GM21360 (cell line): ENCODE measurements around the gene CYP2C19.
"Not testable (repeated sequence)": the region's sequence is repeated elsewhere in the genome, so short reads cannot be mapped to it uniquely, and the experiment has no call there.

Experiments used
- ATAC-seq: cut with Tn5 transposase; IDR thresholded peaks from one replicate; pipeline ENCODE4 v1.9.1; 2021; ENCODE audit warnings: mild to moderate bottlenecking, moderate library complexity; ENCODE audit not compliant: unreplicated experiment

CYP2C19 gene

GRCh38 chr10:94762393-94762792 is at the start of gene CYP2C19:
TSS of gene CYP2C19 (plus strand) at chr10:94762681. CDS start at chr10:94762706, 25 bp downstream.
- no peak for ATAC-seq

DNA sequence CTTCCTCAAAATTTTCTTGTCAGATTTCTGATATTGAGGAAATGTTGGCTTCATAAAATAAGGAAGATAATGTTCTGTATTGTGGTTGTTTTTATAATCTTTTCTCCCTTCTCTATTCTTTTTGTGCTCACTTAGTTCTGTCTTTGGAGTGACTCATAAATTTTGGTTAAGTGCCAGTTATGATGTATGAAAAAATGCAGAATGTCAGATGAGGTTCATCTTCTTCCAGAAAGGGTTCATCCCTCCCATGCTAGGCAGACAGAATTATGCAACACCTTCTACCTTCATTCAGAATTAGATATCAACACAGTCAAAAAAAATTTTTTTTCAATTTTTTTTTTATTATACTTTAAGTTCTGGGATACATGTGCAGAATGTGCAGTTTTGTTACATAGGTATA is 36.6 kb upstream of the CYP2C19 start:
- ATAC-seq, result no peak

DNA sequence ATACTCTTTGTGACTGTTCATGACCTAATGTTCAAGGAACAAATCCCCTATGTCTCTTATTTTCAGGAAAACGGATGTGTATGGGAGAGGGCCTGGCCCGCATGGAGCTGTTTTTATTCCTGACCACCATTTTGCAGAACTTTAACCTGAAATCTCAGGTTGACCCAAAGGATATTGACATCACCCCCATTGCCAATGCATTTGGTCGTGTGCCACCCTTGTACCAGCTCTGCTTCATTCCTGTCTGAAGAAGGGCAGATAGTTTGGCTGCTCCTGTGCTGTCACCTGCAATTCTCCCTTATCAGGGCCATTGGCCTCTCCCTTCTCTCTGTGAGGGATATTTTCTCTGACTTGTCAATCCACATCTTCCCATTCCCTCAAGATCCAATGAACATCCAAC is 27.3 kb upstream of the CYP2C19 start:
- ATAC-seq, result no peak

- ATAC-seq, result no peak
Measured at GRCh38 chr10:94738588-94738987, 23.9 kb upstream of the CYP2C19 start.

DNA sequence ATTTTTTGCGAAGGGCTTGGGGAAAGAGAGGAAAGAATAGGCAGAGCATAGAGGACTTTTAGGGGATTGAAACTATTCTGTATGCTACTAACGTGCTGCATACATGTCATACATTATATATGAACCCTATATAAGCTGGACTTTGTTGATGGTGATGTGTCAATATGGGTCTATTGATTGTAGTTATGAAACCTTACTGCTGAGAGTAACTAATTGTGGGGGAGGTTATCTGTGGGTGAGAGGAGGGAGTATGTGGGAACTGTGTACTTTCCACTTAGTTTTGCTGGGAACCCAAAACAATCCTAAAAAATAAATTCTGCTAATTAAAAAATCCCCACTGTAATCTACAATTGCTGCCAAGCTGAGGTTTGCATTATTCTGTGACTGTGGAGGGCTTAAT is 15.3 kb upstream of the CYP2C19 start:
- no peak for ATAC-seq

DNA sequence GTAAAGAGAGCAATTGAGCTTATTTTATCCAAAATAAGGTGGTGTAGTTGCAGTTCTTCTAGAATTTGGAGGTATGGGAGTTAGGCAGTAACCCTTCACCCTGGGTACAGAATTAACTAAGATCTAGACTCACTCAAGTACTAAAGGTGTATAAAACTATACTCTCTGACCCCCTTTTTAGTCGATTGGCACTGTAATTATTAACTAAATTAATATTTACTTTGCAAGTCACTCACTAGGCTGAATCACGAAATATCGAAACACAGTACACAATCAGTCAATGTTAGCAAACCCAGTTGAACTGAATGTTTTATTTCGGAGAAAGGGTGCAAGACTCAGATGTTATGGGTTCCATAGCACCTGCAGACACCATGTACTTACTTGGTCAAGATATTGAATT is 14.6 kb upstream of the CYP2C19 start:
- no peak for ATAC-seq

DNA sequence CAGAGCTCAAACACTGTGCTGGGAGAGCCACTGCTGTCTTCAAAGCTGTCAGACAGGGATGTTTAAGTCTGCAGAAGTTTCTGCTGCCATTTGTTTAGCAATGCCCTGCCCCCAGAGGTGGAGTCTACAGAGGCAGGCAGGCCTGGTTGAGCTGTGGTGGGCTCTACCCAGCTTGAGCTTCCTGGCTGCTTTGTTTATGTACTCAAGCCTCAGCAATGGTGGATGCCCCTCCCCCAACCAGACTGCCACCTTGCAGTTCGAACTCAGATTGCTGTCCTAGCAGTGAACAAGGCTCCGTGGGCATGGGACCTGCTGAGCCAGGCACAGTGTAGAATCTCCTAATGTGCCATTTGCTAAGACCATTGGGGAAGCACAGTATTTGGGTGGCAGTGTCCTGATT is 4.6 kb upstream of the CYP2C19 start:
- ATAC-seq, result no peak

DNA sequence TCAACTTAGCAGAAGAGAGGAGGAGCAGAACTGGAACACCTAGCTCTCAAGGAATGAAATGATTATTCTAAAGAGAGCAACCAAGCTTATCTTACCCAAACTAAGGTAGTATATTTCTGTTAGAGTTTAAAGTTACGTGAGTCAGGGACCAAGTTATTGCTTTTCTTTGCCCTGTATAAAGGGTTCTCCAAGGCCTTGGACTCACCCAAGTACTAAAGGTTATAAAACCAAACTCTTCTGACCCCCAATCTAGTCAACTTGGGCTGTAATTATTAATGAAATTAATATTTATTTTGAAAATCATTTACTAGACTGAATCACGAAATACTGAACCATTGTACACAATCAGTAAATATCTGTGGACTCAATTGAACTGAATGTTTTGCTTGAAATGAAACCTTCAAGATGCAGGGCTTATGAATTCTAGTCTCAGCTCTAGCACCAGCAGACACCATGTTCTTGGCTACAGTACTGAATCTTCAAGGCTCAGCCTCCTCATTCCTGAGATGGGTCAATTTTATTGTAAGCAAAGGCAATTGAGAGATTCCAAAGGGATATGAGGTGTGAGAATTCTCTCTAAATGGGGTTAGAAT is 1.8 kb upstream of the CYP2C19 start:
- no peak for ATAC-seq

DNA sequence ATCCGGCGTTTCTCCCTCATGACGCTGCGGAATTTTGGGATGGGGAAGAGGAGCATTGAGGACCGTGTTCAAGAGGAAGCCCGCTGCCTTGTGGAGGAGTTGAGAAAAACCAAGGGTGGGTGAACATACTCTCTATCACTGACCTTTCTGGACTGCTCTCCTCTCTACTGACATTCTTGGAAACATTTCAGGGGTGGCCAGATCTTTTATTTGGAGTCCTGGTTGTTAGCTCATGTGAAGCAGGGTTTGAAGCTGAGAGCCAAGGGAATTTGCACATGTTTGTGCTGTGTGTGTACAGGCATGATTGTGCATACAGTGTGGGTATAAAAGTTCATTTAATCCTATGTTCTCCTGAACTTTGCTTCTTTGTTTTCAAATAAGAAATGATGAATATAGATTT is 12.9 kb downstream of the CYP2C19 start:
- not testable (repeated sequence) for ATAC-seq

DNA sequence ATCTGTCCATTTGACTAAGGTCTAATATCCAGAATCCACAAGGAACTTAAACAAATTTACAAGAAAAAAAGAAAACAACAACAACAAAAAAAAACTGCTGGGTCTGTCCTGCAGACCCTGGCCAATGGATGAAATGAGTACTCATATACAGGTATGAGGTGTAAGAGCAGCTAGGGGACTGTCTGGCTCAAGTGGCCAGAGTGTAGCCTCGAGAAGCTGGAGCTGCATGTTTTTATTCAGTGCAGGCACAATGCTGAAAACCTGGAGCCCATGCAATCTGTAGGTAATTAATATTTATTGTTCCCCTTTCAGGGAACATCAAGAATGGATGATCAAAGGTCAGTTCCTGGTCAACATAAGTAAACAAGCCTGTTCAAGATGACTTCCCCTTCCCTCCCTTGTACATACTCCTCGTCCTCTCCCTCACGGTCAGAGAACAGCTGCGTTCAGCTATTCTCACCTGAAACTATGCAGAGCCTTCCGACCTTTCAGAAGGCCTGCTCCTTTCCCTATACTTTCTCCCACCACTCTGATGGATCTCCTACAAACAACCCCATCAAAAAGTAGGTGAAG is 15.5 kb downstream of the CYP2C19 start:
- no peak for ATAC-seq

DNA sequence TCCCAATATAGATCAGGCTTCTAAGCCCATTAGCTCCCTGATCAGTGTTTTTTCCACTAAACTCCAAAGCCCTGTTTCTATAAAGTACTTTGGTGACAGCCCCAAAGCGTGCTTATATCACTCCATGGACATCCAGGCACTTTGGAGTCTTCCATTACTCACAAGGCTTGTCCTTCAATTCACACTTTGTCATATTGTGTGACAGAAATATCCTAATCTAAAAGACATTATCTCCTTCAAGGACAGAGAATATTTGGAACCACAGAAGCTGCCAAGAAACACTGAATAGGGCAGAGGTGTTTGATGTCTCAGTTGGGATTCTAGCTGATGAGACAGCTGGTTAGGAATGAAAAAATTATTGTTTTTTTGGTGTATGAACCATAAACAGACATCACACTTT is 18.4 kb downstream of the CYP2C19 start:
- no peak for ATAC-seq

DNA sequence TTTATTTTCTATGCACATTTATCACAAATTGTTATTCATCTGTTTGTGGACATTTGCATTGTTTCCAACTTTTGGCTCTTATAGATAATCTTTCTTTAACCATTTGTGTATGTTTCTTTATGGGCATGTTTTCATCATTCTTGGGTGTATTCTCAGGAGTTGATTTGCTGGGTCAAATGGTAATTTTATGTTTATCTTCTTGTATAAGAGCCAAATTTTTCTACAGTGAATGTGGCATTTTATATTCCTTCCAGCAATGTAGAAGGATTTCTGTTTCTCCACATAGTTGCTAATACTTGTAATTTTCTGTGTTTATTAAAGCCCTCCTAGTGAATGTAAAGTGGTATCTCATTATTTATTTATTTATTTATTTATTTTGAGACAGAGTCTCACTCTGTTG is 21.8 kb downstream of the CYP2C19 start:
- no peak for ATAC-seq

- no peak for ATAC-seq
Measured at GRCh38 chr10:94785211-94785610, 22.7 kb downstream of the CYP2C19 start.

GRCh38 chr10:94800551-94800950 is 38.1 kb downstream of the CYP2C19 start:
- ATAC-seq, result not testable (repeated sequence)

GRCh38 chr10:94803307-94803706 is 40.8 kb downstream of the CYP2C19 start:
- no peak for ATAC-seq

- ATAC-seq, result not testable (repeated sequence)
Measured at GRCh38 chr10:94830025-94830424, 67.5 kb downstream of the CYP2C19 start.

GRCh38 chr10:94846204-94846603 is 83.7 kb downstream of the CYP2C19 start:
- ATAC-seq, result no peak

- ATAC-seq, result no peak
Measured at GRCh38 chr10:94850766-94851165, 88.3 kb downstream of the CYP2C19 start.

GRCh38 chr10:94851263-94851662 is 88.8 kb downstream of the CYP2C19 start:
- no peak for ATAC-seq

- no peak for ATAC-seq
Measured at GRCh38 chr10:94852438-94852837, 90.0 kb downstream of the CYP2C19 start.

GRCh38 chr10:94853065-94853464 is 90.6 kb downstream of the CYP2C19 start:
- no peak for ATAC-seq

DNA sequence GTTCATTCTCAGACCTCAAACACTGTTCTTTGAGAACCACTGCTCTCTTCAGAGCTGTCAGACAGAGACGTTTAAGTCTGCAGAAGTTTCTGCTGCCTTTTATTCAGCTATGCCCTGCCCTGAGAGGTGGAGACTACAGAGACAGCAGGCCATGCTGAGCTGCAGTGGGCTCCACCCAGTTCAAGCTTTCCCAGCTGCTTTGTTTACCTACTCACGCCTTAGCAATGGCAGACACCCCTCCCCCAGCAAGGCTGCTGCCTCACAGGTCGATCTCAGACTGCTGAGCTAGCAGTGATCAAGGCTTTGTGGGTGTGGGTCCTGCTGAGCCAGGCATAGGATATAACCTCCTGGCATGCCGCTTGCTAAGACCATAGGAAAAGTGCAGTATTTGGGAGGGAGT is 95.5 kb downstream of the CYP2C19 start:
- no peak for ATAC-seq

DNA sequence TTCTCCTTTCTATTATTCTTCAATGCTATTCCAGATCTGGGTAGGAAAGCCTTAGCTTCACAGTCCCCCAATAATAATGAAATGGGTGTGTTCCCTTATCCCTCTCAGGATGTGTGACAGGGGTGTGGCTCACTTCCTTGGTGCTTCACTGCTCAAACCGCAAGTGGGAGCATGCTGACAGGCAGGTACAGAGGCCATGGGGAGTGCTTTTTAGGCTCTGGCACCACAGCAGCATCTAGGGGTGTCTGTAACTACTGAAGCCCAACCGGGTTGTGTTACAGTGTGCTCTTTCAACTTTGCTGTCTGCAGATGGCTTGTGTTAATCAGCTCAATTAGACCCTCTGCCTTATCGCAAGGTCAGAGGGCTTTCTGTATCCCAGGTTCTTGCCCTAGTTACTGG is 96.6 kb downstream of the CYP2C19 start:
- ATAC-seq, result no peak
